Measurements from ENCODE around the gene KCNK2. TPM values are rescaled to one million over a fixed set of nuclear protein-coding genes. Genes with fewer than 3 reads are reported as not detected.

The KCNK2 gene
- polyA plus RNA-seq, 6 donors from 2014 or later, result not detected

- ATAC-seq (ENCODE audit: low read depth in 2 of 2) (no peak), DNase-seq (no peak)
- Mint-ChIP-seq H3K4me1 (no peaks in the 10 kb centered on the region), H3K9me3 (no peaks in the 10 kb centered on the region), H3K27ac (no peak overlapping the region), H3K27me3 (no peaks in the 10 kb centered on the region), H3K4me3 (no peak overlapping the region), H3K36me3 (no peaks in the 10 kb centered on the region)
Observed at GRCh38 chr1:215200121-215200520, 117.6 kb downstream of the KCNK2 start.

- no peak for ATAC-seq (ENCODE audit: low read depth in 2 of 2)
Observed at GRCh38 chr1:215201283-215201682, 118.7 kb downstream of the KCNK2 start.

DNA sequence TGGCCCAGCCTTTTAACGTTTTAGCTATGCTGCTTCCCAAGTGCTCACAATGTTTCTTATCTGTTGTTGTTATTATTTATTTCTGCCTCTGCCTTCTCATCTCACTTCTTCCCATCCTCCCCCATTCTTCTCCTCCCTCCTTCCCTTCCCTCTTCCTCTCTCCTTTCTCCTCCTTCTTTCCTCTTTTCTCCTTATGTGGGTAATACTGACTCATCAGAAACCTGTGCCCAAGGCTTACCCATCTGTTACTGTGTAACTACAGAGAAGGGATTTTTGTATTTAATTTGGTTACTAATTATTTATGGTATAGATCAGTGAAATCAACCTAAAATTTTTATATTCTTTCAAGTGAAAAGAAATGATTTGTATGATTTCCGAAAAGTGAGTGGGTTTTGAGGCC is 120.3 kb downstream of the KCNK2 start:
- no peak for ATAC-seq (ENCODE audit: low read depth in 2 of 2)
- Mint-ChIP-seq H3K4me3 (no peak overlapping the region), H3K27ac (no peak overlapping the region)

More at GRCh38 chr1:215201283-215201682, 118.7 kb downstream of the KCNK2 start:
- no peaks in the 10 kb centered on the region for H3K27me3 Mint-ChIP-seq
- no peaks in the 10 kb centered on the region for H3K9me3 Mint-ChIP-seq
- H3K4me1 Mint-ChIP-seq, result no peaks in the 10 kb centered on the region
- H3K36me3 Mint-ChIP-seq, result no peaks in the 10 kb centered on the region
- no peak overlapping the region for H3K27ac Mint-ChIP-seq
- no peak for DNase-seq
- H3K4me3 Mint-ChIP-seq, result no peak overlapping the region

GRCh38 chr1:215210167-215210566 is 127.6 kb downstream of the KCNK2 start:
- H3K27ac Mint-ChIP-seq, result no peak overlapping the region
- H3K4me3 Mint-ChIP-seq, result no peak overlapping the region
- peaks cover 0 to 4% (median 0%) of the 10 kb centered on the region in 7 donors for H3K9me3 Mint-ChIP-seq
- H3K4me1 Mint-ChIP-seq, result no peaks in the 10 kb centered on the region
- H3K36me3 Mint-ChIP-seq, result no peaks in the 10 kb centered on the region
- DNase-seq (no peak), ATAC-seq (ENCODE audit: low read depth in 2 of 2) (no peak)
- H3K27me3 Mint-ChIP-seq, result no peaks in the 10 kb centered on the region

More for the DNA sequence above, 120.3 kb downstream of the KCNK2 start:
- H3K27me3 Mint-ChIP-seq, result no peaks in the 10 kb centered on the region
- no peak for DNase-seq
- no peaks in the 10 kb centered on the region for H3K4me1 Mint-ChIP-seq
- peaks cover 0 to 1% (median 0%) of the 10 kb centered on the region in 7 donors for H3K9me3 Mint-ChIP-seq
- H3K36me3 Mint-ChIP-seq, result no peaks in the 10 kb centered on the region

DNA sequence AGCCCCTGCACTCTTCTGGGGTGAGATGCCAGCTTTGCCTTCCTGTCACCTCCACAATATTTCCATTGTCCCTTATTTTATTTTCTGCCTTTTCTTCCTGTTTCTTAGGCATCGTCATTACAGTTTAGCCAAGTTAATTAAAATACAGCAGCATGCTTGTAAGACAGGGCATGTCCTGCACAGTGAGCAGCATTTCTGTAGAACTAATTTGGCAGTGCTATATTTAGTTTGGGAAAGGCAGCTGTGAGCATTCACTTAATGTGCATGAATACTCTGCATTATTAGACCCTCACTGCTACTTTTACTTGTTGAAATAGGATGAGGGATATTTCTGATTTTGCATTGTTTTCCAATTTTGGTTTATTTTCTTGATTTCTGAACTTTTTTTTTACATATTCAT is 133.3 kb downstream of the KCNK2 start:
- no peak overlapping the region for H3K27ac Mint-ChIP-seq
- ATAC-seq (ENCODE audit: low read depth in 2 of 2), result no peak
- H3K27me3 Mint-ChIP-seq, result no peaks in the 10 kb centered on the region

DNA sequence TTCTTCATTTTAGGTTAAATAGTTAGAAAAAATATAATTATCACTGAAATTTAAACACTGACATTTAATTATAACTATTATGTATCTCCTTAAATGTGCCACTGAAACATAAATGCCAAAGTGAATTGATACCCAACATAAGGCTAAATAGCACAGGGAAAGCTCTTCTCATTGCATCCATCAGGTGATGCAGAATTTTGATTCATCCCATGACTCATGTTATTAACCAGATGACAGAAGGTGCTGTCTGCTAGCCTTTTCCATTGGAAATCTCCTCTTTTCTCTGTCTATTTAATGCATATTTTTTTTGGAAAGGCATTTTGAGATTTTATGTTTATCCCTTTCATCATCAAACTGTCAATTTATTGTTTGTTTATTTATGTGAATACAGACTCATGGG is 136.8 kb downstream of the KCNK2 start:
- no peak for ATAC-seq (ENCODE audit: low read depth in 2 of 2)
- H3K4me1 Mint-ChIP-seq, result no peaks in the 10 kb centered on the region
- H3K27me3 Mint-ChIP-seq, result no peaks in the 10 kb centered on the region
- H3K4me3 Mint-ChIP-seq, result no peak overlapping the region
- H3K9me3 Mint-ChIP-seq, result peaks cover 0 to 5% (median 0%) of the 10 kb centered on the region in 7 donors
- DNase-seq, result no peak
- H3K27ac Mint-ChIP-seq, result no peak overlapping the region
- H3K36me3 Mint-ChIP-seq, result no peaks in the 10 kb centered on the region

More for the DNA sequence above, 133.3 kb downstream of the KCNK2 start:
- H3K4me3 Mint-ChIP-seq, result no peak overlapping the region
- H3K36me3 Mint-ChIP-seq, result no peaks in the 10 kb centered on the region
- peaks cover 0 to 4% (median 0%) of the 10 kb centered on the region in 7 donors for H3K9me3 Mint-ChIP-seq
- DNase-seq, result no peak
- no peaks in the 10 kb centered on the region for H3K4me1 Mint-ChIP-seq

GRCh38 chr1:215220346-215220745 is 137.8 kb downstream of the KCNK2 start:
- no peak for DNase-seq
- ATAC-seq (ENCODE audit: low read depth in 2 of 2), result no peak
- Mint-ChIP-seq H3K4me1 (no peaks in the 10 kb centered on the region), H3K4me3 (no peak overlapping the region), H3K27ac (no peak overlapping the region), H3K9me3 (peaks cover 0 to 5% (median 0%) of the 10 kb centered on the region in 7 donors), H3K27me3 (no peaks in the 10 kb centered on the region), H3K36me3 (no peaks in the 10 kb centered on the region)

DNA sequence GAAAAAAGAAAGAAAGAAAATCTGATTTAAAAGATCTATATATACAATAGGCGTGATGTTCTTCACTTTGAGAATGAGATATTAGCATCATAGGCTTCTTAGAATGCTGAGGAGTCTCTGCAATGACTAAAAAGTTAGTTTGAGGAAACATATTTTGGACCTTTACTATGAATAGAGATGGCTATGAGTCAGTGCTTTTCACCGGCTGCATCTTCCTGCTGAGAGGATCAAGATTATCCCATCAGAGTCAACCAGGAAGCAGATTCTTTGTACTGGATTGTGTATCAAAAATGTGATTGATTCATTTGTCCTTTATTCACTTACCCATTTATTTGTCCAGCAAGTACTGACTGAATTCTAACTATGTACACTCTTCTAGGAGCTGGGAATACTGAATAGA is 144.2 kb downstream of the KCNK2 start:
- Mint-ChIP-seq H3K4me3 (no peak overlapping the region), H3K9me3 (peaks cover 0 to 4% (median 0%) of the 10 kb centered on the region in 7 donors), H3K27me3 (no peaks in the 10 kb centered on the region), H3K27ac (no peak overlapping the region), H3K4me1 (no peaks in the 10 kb centered on the region), H3K36me3 (no peaks in the 10 kb centered on the region)
- DNase-seq (no peak), ATAC-seq (ENCODE audit: low read depth in 2 of 2) (no peak)

DNA sequence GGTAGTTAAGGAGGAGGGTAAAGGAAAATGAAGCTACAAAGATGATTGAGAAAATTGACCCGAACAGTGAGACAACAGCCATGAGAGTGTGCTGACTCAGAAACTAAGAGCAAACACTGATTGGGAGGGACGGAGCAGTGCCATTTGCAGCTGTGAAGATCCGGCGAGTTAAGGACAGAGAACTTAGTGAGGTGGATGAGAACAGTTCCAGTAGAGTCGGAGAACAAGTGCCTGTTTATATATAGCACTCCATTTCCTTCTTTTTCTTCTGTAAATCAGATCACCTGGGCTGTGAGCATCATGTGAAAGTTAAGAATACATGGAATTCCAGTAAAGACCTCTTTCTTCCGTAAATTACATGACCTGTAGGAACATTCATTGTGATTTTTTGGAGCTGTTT is 145.7 kb downstream of the KCNK2 start:
- DNase-seq, result no peak
- ATAC-seq (ENCODE audit: low read depth in 2 of 2), result no peak
- Mint-ChIP-seq H3K27me3 (no peaks in the 10 kb centered on the region), H3K4me1 (no peaks in the 10 kb centered on the region), H3K36me3 (no peaks in the 10 kb centered on the region), H3K4me3 (no peak overlapping the region), H3K9me3 (peaks cover 0 to 3% (median 0%) of the 10 kb centered on the region in 7 donors), H3K27ac (no peak overlapping the region)

DNA sequence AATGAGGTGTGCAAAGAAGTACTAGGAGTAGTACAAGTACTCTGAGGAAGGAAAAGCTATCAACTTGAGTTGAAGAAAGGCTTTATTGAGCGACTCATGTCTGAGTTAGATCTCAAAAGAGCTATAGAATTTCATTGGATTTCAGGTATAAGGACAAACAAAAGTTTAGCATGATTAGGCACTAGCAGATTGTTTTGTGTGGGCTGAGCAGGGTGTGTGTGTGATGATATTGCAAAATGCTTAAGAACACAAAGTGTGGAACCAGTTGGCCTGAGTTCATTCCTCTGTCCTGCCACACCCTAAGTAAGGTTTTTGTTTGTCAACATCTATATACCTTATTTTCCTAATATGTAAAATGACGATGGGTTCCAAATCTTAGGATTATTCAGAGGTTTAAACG is 158.9 kb downstream of the KCNK2 start:
- ATAC-seq (ENCODE audit: low read depth in 2 of 2) (no peak), DNase-seq (no peak)
- Mint-ChIP-seq H3K4me3 (no peak overlapping the region), H3K36me3 (no peaks in the 10 kb centered on the region), H3K4me1 (no peaks in the 10 kb centered on the region), H3K9me3 (peaks cover 0 to 6% (median 4%) of the 10 kb centered on the region in 7 donors), H3K27me3 (no peaks in the 10 kb centered on the region), H3K27ac (no peak overlapping the region)

- DNase-seq (no peak), ATAC-seq (ENCODE audit: low read depth in 2 of 2) (no peak)
- Mint-ChIP-seq H3K27ac (no peak overlapping the region), H3K36me3 (no peaks in the 10 kb centered on the region), H3K4me1 (no peaks in the 10 kb centered on the region), H3K27me3 (no peaks in the 10 kb centered on the region), H3K4me3 (no peak overlapping the region), H3K9me3 (peaks cover 0 to 6% (median 4%) of the 10 kb centered on the region in 7 donors)
Observed at GRCh38 chr1:215243345-215244054, 161.0 kb downstream of the KCNK2 start.

GRCh38 chr1:215250913-215251312 is 168.4 kb downstream of the KCNK2 start:
- no peaks in the 10 kb centered on the region for H3K27me3 Mint-ChIP-seq
- no peaks in the 10 kb centered on the region for H3K4me1 Mint-ChIP-seq
- no peak overlapping the region for H3K27ac Mint-ChIP-seq
- no peak for ATAC-seq (ENCODE audit: low read depth in 2 of 2)
- DNase-seq, result no peak
- no peaks in the 10 kb centered on the region for H3K36me3 Mint-ChIP-seq
- H3K9me3 Mint-ChIP-seq, result peaks cover 0 to 8% (median 2%) of the 10 kb centered on the region in 7 donors
- no peak overlapping the region for H3K4me3 Mint-ChIP-seq

DNA sequence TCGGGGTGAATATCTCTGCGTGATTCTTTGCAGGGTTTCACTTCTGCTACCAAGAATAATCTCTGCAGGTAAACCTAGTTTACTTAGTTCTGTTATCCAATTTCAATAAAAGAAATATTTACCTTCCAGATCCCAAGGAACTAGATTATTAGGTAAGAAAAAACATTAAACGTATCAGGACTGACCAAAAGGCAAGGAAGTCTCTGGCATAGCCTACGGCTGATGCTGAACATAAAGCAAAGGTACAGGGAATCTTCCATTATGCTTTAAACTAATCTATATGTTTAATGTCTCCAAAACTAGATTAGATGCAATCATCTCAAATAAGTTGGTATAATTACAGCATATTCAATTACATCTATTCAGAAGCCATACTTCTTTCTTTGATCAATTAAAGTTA is 168.9 kb downstream of the KCNK2 start:
- no peak for ATAC-seq (ENCODE audit: low read depth in 2 of 2)

DNA sequence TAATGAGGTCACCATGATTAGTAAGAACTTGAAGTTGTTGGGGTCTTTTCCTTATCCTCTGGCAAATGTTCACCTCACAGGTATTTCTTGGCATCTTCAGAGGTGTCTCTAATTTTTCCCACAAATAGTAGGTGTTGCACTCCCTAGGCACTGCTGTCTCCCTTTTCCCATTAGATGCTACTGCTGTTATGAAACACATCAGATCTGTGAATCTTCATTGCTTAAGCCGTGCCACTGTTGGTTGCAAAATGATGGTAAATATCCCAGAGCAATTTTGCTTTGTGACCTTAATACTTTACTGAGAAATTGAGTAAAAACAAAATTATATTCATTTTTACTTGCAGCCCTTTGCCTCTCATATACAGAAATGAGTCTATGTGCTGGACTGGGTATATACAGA is 169.6 kb downstream of the KCNK2 start:
- H3K36me3 Mint-ChIP-seq, result no peaks in the 10 kb centered on the region
- ATAC-seq (ENCODE audit: low read depth in 2 of 2) (no peak), DNase-seq (no peak)
- no peak overlapping the region for H3K27ac Mint-ChIP-seq
- H3K4me1 Mint-ChIP-seq, result no peaks in the 10 kb centered on the region
- no peaks in the 10 kb centered on the region for H3K27me3 Mint-ChIP-seq
- no peak overlapping the region for H3K4me3 Mint-ChIP-seq
- H3K9me3 Mint-ChIP-seq, result peaks cover 0 to 8% (median 2%) of the 10 kb centered on the region in 7 donors

More for the DNA sequence above, 168.9 kb downstream of the KCNK2 start:
- no peak overlapping the region for H3K27ac Mint-ChIP-seq
- no peak for DNase-seq
- H3K27me3 Mint-ChIP-seq, result no peaks in the 10 kb centered on the region
- no peak overlapping the region for H3K4me3 Mint-ChIP-seq
- H3K9me3 Mint-ChIP-seq, result peaks cover 0 to 8% (median 2%) of the 10 kb centered on the region in 7 donors
- H3K4me1 Mint-ChIP-seq, result no peaks in the 10 kb centered on the region
- H3K36me3 Mint-ChIP-seq, result no peaks in the 10 kb centered on the region

All from naive B cell (primary cell).